CD4-positive, alpha-beta T cell treated with Interleukin-12 subunit alpha and Interleukin-12 subunit beta, for 1 hour (primary cell): Measurements from ENCODE around the gene HSF4.
"Not testable (repeated sequence)": the region's sequence is repeated elsewhere in the genome, so short reads cannot be mapped to it uniquely, and the experiment has no call there.

Experiments
- DNase-seq: peaks from one replicate; pipeline ENCODE4 v3.0.0-alpha.2; 2020

Gene HSF4, protein sequence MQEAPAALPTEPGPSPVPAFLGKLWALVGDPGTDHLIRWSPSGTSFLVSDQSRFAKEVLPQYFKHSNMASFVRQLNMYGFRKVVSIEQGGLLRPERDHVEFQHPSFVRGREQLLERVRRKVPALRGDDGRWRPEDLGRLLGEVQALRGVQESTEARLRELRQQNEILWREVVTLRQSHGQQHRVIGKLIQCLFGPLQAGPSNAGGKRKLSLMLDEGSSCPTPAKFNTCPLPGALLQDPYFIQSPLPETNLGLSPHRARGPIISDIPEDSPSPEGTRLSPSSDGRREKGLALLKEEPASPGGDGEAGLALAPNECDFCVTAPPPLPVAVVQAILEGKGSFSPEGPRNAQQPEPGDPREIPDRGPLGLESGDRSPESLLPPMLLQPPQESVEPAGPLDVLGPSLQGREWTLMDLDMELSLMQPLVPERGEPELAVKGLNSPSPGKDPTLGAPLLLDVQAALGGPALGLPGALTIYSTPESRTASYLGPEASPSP

DNA sequence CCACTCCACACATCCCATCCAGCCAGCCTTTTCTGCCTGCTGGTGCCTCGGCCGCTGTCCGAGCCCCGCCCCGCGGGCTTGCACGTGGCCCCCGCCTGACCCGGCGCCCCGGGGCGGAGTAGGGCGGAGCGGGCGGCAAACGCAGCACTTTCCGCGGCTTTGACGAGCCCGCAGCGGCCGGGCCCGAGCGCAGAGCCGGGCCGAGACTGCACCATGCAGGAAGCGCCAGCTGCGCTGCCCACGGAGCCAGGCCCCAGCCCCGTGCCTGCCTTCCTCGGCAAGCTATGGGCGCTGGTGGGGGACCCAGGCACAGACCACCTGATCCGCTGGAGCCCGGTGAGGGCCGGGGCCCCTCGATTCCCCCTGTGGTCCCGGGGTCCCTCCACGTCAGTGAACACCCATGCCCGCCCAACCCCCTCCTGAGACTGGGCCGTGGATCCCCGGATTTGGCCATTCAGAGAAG, at the start of gene HSF4:
Gene HSF4, plus strand, starts transcription at position 147 of the 463 bp plus-strand sequence. Its CDS starts 67 bp downstream, at position 214.
- no peak for DNase-seq

DNA sequence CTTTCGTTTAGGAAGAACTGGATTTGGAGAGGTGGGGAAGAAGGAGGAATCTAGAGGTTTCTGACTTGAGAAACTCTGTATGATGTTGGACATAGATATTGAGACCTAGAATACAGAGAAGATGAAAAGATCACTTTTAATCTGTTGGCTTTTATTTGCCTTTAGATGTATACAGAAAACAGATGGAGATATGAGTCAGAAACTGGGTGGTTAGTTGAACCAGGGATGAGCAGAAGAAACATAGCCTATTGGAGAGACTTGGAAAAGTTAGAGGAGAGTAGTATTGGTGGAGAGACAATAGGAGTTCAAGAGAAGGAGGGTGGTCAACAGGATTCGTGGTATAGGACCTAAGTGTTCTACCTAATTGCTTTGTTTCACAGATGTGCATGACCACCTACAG, 49.8 kb upstream of the HSF4 start:
- no peak for DNase-seq

DNA sequence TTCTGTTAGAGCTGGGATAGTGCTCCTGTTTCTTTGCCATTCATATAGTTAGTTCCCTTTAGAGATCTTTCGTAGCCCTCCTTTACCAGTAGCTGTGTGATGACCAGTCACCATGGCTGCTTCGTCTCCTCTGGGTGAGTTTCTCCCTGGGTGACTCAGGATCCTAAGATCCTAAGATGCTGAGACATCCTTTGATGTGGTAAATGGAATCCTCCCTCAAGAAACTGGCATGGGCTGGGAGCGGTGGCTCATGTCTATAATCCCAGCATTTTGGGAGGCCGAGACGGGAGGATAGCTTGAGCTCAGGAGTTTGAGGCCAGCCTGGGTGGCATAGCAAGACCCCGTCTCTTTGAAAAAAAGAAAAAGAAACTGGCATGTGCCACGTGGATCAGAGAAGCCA, 48.9 kb upstream of the HSF4 start:
- DNase-seq, result no peak

GRCh38 chr16:67116388-67117311, 47.9 kb upstream of the HSF4 start:
- no peak for DNase-seq

- no peak for DNase-seq
These were observed 46.8 kb upstream of the HSF4 start for GRCh38 chr16:67117716-67118115.

- no peak for DNase-seq
These were observed 44.5 kb upstream of the HSF4 start for GRCh38 chr16:67120025-67120424.

DNA sequence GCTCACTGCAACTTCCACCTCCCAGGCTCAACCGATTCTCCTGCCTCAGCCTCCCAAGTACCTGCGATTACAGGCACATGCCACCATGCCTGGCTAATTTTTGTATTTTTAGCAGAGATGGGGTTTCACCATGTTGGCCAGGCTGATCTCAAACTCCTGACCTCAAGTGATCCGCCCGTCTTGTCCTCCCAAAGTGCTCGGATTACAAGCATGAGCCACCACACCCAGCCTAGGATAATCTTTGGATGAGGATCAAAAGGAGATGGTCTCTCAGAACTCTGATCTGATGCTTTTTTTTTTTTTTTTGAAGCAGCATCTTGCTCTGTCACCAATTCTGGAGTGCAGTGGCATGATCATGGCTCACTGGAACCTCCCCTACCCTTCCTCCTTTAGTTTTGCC, 41.7 kb upstream of the HSF4 start:
- not testable (repeated sequence) for DNase-seq

DNA sequence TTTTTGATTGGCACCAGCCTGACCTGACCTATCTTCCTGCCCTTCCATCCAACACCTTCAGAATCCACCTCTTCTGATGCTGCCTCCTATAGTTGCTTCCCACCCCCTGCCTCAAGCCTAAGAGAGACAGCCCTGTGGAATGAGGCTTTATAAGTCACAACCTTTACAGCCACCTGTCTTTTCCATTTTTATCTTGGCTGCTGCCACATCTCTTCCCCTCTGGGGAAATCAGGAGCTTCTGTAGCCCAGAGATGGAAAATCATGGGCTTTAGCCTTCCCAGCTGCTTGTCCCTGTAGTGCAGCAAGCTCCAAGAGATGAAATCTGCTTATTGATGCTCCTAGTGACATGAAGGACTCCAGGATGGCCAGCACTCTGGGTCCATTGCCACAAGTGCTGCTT, 36.1 kb upstream of the HSF4 start:
- no peak for DNase-seq

- no peak for DNase-seq
These were observed 35.7 kb upstream of the HSF4 start for GRCh38 chr16:67128887-67129286.

DNA sequence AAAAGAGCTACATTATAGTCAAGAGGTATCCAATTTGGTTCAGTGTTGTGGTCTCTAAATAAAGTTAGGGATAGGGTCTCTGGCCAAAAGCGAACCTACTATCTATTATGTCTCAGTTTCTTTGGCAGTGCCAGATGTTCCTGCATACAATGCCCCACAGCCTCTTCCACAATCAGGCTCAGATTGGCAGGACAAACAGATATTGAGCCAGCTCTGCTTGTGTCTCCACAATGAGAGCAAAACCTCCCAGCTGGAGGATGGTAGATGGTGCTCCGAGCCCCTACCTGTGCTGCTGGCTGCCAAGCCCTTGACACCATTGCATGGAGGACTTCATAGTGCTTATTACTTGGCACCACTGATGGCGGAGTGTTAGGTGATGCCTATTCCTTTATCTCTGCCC, 35.1 kb upstream of the HSF4 start:
- DNase-seq, result no peak

DNA sequence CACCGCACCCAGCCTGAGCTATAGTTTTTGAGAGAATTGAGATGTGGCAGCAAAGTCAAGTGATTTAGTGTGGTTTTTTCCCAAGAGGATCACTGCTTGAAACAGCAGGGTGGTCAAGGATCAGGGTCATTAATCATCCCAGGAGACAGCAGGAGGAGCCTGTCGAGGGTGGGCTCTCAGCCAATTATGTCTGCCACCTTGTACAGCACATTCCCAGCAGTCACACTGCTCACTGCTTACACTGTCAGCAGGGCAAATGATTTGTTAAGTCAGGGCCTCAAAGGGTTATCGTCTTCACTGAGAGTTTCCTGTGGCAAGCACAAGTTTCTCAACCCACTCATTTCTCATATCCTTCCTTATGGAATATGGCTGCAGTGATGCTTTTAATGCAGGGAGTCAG, 26.9 kb upstream of the HSF4 start:
- no peak for DNase-seq

DNA sequence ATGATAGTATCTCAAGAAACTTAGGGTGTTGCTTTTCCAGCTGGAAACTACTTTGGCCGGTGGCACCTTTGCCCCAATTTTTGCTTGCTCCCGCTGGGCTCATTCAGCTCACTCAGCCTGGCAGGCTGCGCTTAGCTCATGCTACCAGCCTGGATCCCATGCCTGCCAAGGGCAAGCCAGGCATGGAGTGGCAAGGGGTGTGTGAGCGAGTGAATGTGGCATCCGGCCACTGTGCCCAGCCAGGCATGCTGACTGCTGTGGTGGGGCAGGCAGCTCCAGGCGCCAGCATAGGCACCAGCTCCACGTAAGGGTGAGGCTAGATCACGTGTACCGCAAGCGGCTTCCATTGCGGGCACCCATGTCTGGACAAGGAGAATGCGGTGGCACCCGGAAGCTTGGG, 23.2 kb upstream of the HSF4 start:
- DNase-seq, result no peak

GRCh38 chr16:67142342-67142741, 22.2 kb upstream of the HSF4 start:
- no peak for DNase-seq

DNA sequence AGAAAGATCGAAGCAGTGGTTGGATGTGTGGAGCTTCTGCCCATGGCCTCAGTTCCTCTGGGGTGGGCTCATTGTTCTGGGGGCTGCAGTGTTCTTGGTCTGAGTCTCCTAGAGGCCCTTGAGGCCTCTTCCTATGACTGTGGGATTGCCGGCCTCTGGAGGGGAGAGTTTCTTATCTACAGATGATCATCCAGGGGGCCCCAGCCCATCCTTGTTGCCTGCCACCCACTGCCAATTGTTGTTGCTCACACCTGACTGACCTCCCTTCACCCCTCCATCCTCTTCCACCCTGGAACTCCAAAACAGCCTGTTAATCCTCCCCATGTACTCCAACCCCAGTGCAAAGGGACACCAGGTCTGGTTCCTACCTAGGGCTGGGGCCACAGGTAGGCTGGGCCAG, 19.6 kb upstream of the HSF4 start:
- no peak for DNase-seq

- DNase-seq, result no peak
These were observed 18.8 kb upstream of the HSF4 start for GRCh38 chr16:67145746-67146145.

GRCh38 chr16:67146523-67147357, 17.8 kb upstream of the HSF4 start:
- DNase-seq, result no peak

GRCh38 chr16:67147437-67148140, 17.0 kb upstream of the HSF4 start:
- no peak for DNase-seq

GRCh38 chr16:67148221-67148620, 16.3 kb upstream of the HSF4 start:
- no peak for DNase-seq

DNA sequence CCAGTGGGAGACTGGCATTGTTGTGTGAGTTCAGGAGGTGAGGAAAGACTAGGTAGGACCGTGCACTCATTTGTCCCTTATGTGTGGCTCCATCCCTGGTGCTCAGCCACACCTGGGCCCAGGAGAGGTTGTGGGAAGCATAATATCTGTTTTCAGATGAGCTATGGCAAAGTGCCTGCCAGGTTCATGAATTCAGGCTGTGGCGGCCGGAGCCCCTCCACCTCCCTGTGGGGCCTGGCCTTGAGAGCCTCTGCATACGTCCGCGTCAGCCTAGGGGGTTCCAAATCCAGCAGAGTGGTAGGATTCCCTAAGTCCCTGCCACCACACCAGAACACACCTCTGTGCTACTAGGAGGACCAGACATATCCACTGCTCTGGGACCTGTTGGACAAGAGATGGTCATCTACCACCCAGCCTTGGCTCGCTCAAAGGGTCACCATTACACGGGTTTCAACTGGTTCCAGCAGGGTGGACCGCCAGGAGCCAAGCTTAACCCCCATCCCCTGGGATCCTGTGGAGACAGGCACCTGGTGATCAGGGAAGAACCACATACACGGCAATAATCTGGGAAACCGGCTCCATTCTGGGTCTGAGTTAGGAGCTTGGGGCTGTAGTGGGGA, 15.8 kb upstream of the HSF4 start:
- DNase-seq, result no peak

GRCh38 chr16:67149276-67150046, 15.1 kb upstream of the HSF4 start:
- DNase-seq, result no peak
